Stimulated activated memory B cell treated with anti-CD40 and anti-IgM and Interleukin-4, amounts not matched to agents 10 μg/mL and 1 μg/mL and 100 μg/mL, for 72 hours (primary cell): Measurements from ENCODE around the gene SUPT6H.

Experiments used
- ATAC-seq: fragments of 150-1000 bp; cut with Tn5 transposase; 2 replicates; pipeline ENCODE4 v1.10.0; 2021
- H3K27ac Mint-ChIP-seq: one replicate; pipeline ENCODE4 v1.8.0; 2022; ENCODE audit warnings: mild to moderate bottlenecking, mixed read lengths
- H3K27me3 Mint-ChIP-seq: one replicate; pipeline ENCODE4 v1.8.0; 2022; ENCODE audit warnings: mixed read lengths
- H3K36me3 Mint-ChIP-seq: one replicate; pipeline ENCODE4 v1.8.0; 2022; ENCODE audit warnings: mixed read lengths
- H3K4me1 Mint-ChIP-seq: one replicate; pipeline ENCODE4 v1.8.0; 2022; ENCODE audit warnings: mixed read lengths
- H3K4me3 Mint-ChIP-seq: one replicate; pipeline ENCODE4 v1.8.0; 2022; ENCODE audit warnings: mild to moderate bottlenecking, moderate library complexity, mixed read lengths
- H3K9me3 Mint-ChIP-seq: one replicate; pipeline ENCODE4 v1.8.0; 2022; ENCODE audit warnings: mixed read lengths

SUPT6H gene

GRCh38 chr17:28669918-28670317 lies 7.9 kb downstream of the SUPT6H start:
- H3K4me3 Mint-ChIP-seq, result no peak overlapping the region
- H3K36me3 Mint-ChIP-seq, result peaks cover 53% of the 10 kb centered on the region
- H3K27ac Mint-ChIP-seq, result no peak overlapping the region
- ATAC-seq, result no peak
- H3K27me3 Mint-ChIP-seq, result no peaks in the 10 kb centered on the region
- no peaks in the 10 kb centered on the region for H3K9me3 Mint-ChIP-seq
- peaks cover 23% of the 10 kb centered on the region for H3K4me1 Mint-ChIP-seq

GRCh38 chr17:28675490-28675889 lies 13.5 kb downstream of the SUPT6H start:
- no peak overlapping the region for H3K4me3 Mint-ChIP-seq
- ATAC-seq, result no peak
- peaks cover 59% of the 10 kb centered on the region for H3K36me3 Mint-ChIP-seq
- no peaks in the 10 kb centered on the region for H3K4me1 Mint-ChIP-seq
- no peaks in the 10 kb centered on the region for H3K27me3 Mint-ChIP-seq
- H3K27ac Mint-ChIP-seq, result no peak overlapping the region
- no peaks in the 10 kb centered on the region for H3K9me3 Mint-ChIP-seq

- Mint-ChIP-seq H3K9me3 (no peaks in the 10 kb centered on the region), H3K27ac (no peak overlapping the region), H3K4me3 (no peak overlapping the region), H3K36me3 (peaks cover 60% of the 10 kb centered on the region), H3K4me1 (no peaks in the 10 kb centered on the region), H3K27me3 (no peaks in the 10 kb centered on the region)
- ATAC-seq, result no peak
Measured at GRCh38 chr17:28675980-28676379, 14.0 kb downstream of the SUPT6H start.

GRCh38 chr17:28682655-28683054 lies 20.6 kb downstream of the SUPT6H start:
- H3K4me1 Mint-ChIP-seq, result no peaks in the 10 kb centered on the region
- no peaks in the 10 kb centered on the region for H3K27me3 Mint-ChIP-seq
- H3K27ac Mint-ChIP-seq, result no peak overlapping the region
- no peak overlapping the region for H3K4me3 Mint-ChIP-seq
- no peak for ATAC-seq
- H3K36me3 Mint-ChIP-seq, result peaks cover 66% of the 10 kb centered on the region
- H3K9me3 Mint-ChIP-seq, result no peaks in the 10 kb centered on the region

- no peak overlapping the region for H3K4me3 Mint-ChIP-seq
- H3K9me3 Mint-ChIP-seq, result no peaks in the 10 kb centered on the region
- H3K27ac Mint-ChIP-seq, result no peak overlapping the region
- no peak for ATAC-seq
- H3K36me3 Mint-ChIP-seq, result peaks cover 81% of the 10 kb centered on the region
- no peaks in the 10 kb centered on the region for H3K27me3 Mint-ChIP-seq
- H3K4me1 Mint-ChIP-seq, result no peaks in the 10 kb centered on the region
Measured at GRCh38 chr17:28684963-28685362, 23.0 kb downstream of the SUPT6H start.

GRCh38 chr17:28685366-28685765 lies 23.4 kb downstream of the SUPT6H start:
- H3K36me3 Mint-ChIP-seq, result peaks cover 85% of the 10 kb centered on the region
- no peaks in the 10 kb centered on the region for H3K27me3 Mint-ChIP-seq
- H3K27ac Mint-ChIP-seq, result no peak overlapping the region
- ATAC-seq, result no peak
- no peaks in the 10 kb centered on the region for H3K9me3 Mint-ChIP-seq
- no peaks in the 10 kb centered on the region for H3K4me1 Mint-ChIP-seq
- H3K4me3 Mint-ChIP-seq, result no peak overlapping the region

GRCh38 chr17:28686296-28686695 lies 24.3 kb downstream of the SUPT6H start:
- peaks cover 88% of the 10 kb centered on the region for H3K36me3 Mint-ChIP-seq
- H3K27ac Mint-ChIP-seq, result no peak overlapping the region
- H3K4me3 Mint-ChIP-seq, result no peak overlapping the region
- H3K4me1 Mint-ChIP-seq, result no peaks in the 10 kb centered on the region
- H3K27me3 Mint-ChIP-seq, result no peaks in the 10 kb centered on the region
- H3K9me3 Mint-ChIP-seq, result no peaks in the 10 kb centered on the region
- no peak for ATAC-seq

- no peak overlapping the region for H3K4me3 Mint-ChIP-seq
- H3K27ac Mint-ChIP-seq, result no peak overlapping the region
- ATAC-seq, result no peak
- H3K36me3 Mint-ChIP-seq, result peaks cover 71% of the 10 kb centered on the region
- H3K4me1 Mint-ChIP-seq, result no peaks in the 10 kb centered on the region
- no peaks in the 10 kb centered on the region for H3K27me3 Mint-ChIP-seq
- H3K9me3 Mint-ChIP-seq, result no peaks in the 10 kb centered on the region
Measured at GRCh38 chr17:28688481-28688880, 26.5 kb downstream of the SUPT6H start.

- Mint-ChIP-seq H3K27ac (no peak overlapping the region), H3K36me3 (peaks cover 72% of the 10 kb centered on the region), H3K9me3 (no peaks in the 10 kb centered on the region), H3K4me1 (no peaks in the 10 kb centered on the region), H3K4me3 (no peak overlapping the region), H3K27me3 (no peaks in the 10 kb centered on the region)
- no peak for ATAC-seq
Measured at GRCh38 chr17:28689011-28689410, 27.0 kb downstream of the SUPT6H start.

GRCh38 chr17:28693869-28694268 lies 31.9 kb downstream of the SUPT6H start:
- H3K36me3 Mint-ChIP-seq, result peaks cover 72% of the 10 kb centered on the region
- H3K27me3 Mint-ChIP-seq, result no peaks in the 10 kb centered on the region
- no peak overlapping the region for H3K4me3 Mint-ChIP-seq
- H3K27ac Mint-ChIP-seq, result no peak overlapping the region
- no peak for ATAC-seq
- H3K9me3 Mint-ChIP-seq, result no peaks in the 10 kb centered on the region
- no peaks in the 10 kb centered on the region for H3K4me1 Mint-ChIP-seq

- Mint-ChIP-seq H3K36me3 (peaks cover 79% of the 10 kb centered on the region), H3K9me3 (no peaks in the 10 kb centered on the region), H3K27ac (no peak overlapping the region), H3K4me3 (no peak overlapping the region), H3K4me1 (no peaks in the 10 kb centered on the region), H3K27me3 (no peaks in the 10 kb centered on the region)
- no peak for ATAC-seq
Measured at GRCh38 chr17:28698253-28698941, 36.4 kb downstream of the SUPT6H start.

- Mint-ChIP-seq H3K27me3 (no peaks in the 10 kb centered on the region), H3K4me1 (peaks cover 4% of the 10 kb centered on the region), H3K36me3 (peaks cover 73% of the 10 kb centered on the region), H3K27ac (no peak overlapping the region), H3K9me3 (no peaks in the 10 kb centered on the region), H3K4me3 (no peak overlapping the region)
- ATAC-seq, result no peak
Measured at GRCh38 chr17:28700278-28700677, 38.3 kb downstream of the SUPT6H start.

- Mint-ChIP-seq H3K27ac (no peak overlapping the region), H3K4me1 (peaks cover 8% of the 10 kb centered on the region), H3K9me3 (no peaks in the 10 kb centered on the region), H3K36me3 (peaks cover 76% of the 10 kb centered on the region), H3K4me3 (no peak overlapping the region), H3K27me3 (no peaks in the 10 kb centered on the region)
- ATAC-seq, result no peak
Measured at GRCh38 chr17:28700830-28701492, 39.0 kb downstream of the SUPT6H start.

- peaks cover 8% of the 10 kb centered on the region for H3K4me1 Mint-ChIP-seq
- H3K27ac Mint-ChIP-seq, result no peak overlapping the region
- peaks cover 66% of the 10 kb centered on the region for H3K36me3 Mint-ChIP-seq
- no peaks in the 10 kb centered on the region for H3K9me3 Mint-ChIP-seq
- H3K4me3 Mint-ChIP-seq, result no peak overlapping the region
- no peaks in the 10 kb centered on the region for H3K27me3 Mint-ChIP-seq
- ATAC-seq, result no peak
Measured at GRCh38 chr17:28702026-28702751, 40.2 kb downstream of the SUPT6H start.

- Mint-ChIP-seq H3K9me3 (no peaks in the 10 kb centered on the region), H3K36me3 (peaks cover 61% of the 10 kb centered on the region), H3K4me3 (no peak overlapping the region), H3K4me1 (peaks cover 8% of the 10 kb centered on the region), H3K27ac (no peak overlapping the region), H3K27me3 (no peaks in the 10 kb centered on the region)
- ATAC-seq, result no peak
Measured at GRCh38 chr17:28702752-28703150, 40.7 kb downstream of the SUPT6H start.
